ENCODE measurements around the gene ELOVL5.
"Not testable (repeated sequence)": the region's sequence is repeated elsewhere in the genome, so short reads cannot be mapped to it uniquely, and the experiment has no call there.

ELOVL5 gene

GRCh38 chr6:53327017-53327395 lies 21.7 kb downstream of the ELOVL5 start:
- DNase-seq, result no peak

GRCh38 chr6:53326372-53327016 lies 22.3 kb downstream of the ELOVL5 start:
- no peak for DNase-seq

- no peak for DNase-seq
Observed at GRCh38 chr6:53325785-53326184, 23.0 kb downstream of the ELOVL5 start.

DNA sequence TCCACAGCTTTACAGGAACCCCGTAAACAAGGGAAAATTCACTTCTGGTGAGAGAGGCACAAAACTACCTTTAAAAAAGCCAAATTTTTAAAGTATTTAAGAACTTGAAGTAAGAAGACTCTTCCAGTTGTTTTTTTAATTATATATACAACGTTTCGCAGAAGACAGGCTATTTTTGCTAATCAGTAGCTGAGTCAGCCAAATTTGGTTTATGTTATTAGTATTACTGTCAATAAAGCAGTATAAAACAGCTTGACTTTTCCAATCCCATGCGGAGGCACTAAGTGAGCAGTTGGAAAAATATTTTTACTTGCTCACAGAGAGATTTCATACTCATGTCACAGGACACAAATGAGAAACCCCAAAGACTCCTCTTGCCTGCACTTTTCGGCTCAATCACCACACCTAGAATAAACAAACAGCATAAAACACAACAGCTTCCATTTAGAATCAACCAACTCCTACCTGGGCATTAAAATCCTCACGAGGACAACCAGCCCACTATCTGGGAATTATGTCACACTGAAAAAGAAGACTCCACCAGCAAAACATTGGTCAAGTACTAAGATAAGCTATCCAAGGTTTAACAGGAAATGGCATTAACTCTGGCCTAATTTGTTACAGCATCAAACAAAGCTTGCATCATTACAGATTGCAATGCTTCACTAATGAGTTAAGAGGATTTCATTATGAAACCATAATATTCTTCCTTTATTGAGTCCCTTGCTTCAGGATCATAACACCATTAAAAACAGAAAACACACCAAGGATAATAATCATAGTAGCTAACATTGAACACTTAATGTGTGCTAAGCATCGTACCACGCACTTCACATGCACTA lies 26.3 kb downstream of the ELOVL5 start:
- no peak for DNase-seq

DNA sequence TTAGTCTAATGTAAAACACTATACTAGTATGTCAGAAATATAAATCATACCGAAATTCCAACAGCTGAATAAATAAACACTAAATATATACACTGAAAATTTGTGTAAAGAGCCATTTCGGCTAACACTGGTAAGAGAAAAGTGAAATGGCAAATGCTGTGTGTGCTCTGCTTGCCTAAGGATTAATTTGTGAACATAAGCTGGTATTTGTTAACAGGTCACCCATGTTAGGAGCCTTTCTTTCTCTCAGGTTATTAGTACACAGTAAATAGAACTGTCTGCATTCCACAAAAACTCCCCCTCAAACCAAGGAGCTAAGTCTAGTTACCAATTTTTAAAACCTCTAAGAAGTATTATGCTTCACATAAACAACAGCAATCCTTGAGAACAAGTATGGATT lies 27.0 kb downstream of the ELOVL5 start:
- no peak for DNase-seq

- no peak for DNase-seq
Observed at GRCh38 chr6:53320964-53321363, 27.8 kb downstream of the ELOVL5 start.

GRCh38 chr6:53318429-53318828 lies 30.3 kb downstream of the ELOVL5 start:
- no peak for DNase-seq

DNA sequence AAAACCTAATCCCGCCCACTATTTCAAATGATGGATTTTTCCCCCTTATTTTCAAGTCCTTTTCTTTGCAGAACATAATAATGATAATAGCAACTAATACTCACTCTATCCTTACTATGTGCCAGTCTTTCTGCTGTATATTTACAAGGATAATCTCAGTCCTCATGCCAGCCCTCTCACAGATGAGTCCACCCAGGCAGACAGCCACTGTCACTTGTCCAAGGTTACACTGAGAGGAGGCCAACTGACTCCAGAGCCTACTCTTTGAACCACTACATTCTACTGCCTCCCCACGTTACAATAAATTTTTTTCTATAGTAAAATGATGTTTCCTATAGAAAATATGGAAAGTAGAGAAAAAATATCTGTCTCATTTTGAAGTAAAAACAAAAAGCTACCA lies 30.9 kb downstream of the ELOVL5 start:
- DNase-seq, result no peak

GRCh38 chr6:53317299-53317698 lies 31.5 kb downstream of the ELOVL5 start:
- not testable (repeated sequence) for DNase-seq

DNA sequence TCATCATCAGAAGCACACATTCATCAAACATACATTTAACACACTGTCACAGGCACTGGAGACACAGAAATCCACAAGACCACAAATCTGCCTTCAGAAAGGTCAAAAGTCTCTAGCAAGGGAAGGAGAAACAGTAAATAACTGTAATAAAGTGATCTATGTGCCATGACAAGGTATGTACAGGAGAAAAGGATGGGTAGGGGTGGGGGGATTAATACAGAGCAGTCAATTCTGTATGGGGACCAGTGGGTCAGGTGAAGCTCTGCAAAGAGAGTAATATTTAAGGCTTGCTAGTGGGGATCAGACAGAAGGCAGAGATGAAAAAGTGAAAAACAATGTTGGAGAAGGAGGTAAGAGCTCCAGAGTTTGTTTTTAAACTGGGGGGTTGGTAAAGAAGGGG lies 32.6 kb downstream of the ELOVL5 start:
- DNase-seq, result no peak

- DNase-seq, result no peak
Observed at GRCh38 chr6:53315086-53315724, 33.5 kb downstream of the ELOVL5 start.

GRCh38 chr6:53313784-53314400 lies 34.9 kb downstream of the ELOVL5 start:
- no peak for DNase-seq

GRCh38 chr6:53312355-53312754 lies 36.4 kb downstream of the ELOVL5 start:
- no peak for DNase-seq

- DNase-seq, result no peak
Observed at GRCh38 chr6:53311586-53311935, 37.2 kb downstream of the ELOVL5 start.

DNA sequence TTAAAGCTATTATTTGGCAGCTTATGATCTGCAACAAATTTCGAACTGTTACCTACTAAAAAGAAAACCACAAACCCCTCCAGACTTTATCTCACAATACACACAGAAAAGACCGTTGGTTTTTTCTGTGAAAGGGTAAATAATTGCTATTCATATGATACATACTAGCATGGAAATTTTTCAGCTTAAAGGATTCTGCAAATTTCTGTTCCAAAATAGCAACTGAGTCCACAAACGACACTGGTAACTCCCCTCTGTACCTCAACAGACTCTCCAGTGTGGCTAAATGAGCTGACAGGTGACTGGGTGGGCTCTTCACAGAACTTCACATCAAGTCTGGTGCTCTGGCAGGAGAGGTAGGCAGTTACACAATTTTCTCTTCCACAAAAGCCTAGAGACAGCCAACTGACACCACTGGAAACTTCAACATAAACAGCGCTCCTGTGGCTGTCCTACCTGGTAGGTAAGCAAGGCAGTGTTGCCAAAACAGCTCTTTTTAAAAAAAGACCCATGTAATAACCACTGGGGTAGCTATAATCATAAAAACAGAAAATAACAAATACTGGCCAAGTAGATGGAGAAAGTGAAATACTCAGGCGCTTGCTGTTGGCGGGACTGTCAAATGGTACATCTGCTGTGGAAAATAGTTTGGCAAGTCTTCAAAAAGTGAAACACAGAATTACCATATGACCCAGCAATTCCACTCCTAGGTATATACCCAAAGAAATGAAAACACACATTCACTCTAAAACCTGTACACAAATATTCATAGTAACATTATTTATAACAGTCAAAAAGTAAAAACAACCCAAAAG lies 37.8 kb downstream of the ELOVL5 start:
- DNase-seq, result no peak

DNA sequence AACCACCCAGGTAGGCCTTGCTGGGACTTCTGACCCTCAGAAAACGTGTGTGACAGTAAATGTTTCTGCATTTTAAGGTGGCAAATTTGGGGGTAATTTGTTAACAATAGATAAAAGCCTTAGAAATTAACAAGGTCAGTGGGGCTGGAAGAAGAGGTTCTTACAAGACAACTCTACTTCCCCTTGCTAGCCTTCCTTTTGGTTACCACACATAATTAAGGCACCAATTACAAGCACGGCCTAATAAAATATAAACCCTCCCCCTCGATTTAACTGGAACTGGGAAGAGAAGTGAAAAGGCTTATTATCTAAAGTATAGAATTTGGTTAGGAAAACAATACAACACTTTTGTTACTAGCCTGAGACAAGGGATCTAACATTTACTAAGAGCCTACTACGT lies 38.8 kb downstream of the ELOVL5 start:
- no peak for DNase-seq

GRCh38 chr6:53309059-53309900 lies 39.5 kb downstream of the ELOVL5 start:
- no peak for DNase-seq

DNA sequence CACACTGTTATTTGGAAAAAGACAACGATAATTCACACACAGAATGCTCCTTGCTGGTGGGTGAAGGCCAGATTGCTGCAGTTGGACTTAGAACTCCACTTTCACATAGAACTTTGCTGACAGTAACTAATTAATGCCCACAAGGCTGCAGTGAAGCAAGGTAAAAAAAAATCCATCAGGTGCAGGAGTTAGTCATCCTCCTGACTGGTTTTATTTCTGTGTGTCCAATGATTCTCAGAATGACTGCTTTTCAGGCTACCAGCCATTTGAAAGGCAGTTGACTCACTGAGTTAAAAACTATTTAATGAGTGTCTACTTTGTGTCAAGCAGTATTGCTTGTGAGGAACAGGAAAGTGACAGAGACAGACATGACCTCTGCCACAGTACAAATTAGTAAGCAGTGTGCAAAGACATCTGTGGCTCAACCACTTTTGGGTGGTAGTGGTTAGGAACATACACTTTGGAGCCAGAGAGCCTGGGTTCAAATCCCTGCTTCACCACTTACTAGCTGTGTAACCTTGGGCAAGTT lies 41.9 kb downstream of the ELOVL5 start:
- no peak for DNase-seq

DNA sequence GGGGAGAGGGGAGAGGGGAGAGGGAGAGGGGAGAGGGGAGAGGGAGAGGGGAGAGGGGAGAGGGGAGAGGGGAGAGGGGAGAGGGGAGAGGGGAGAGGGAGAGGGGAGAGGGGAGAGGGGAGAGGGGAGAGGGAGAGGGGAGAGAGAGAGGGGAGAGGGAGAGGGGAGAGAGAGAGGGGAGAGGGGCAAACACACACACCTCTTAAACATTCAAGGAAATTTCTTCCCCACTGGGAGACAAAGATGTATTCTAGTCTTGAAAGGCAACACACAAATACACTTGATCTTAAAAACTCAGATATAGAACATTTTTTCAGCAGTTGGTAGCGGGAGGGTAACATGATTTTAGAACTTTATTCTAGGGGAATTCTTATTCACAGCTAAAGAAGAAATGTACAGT lies 42.5 kb downstream of the ELOVL5 start:
- not testable (repeated sequence) for DNase-seq

- DNase-seq, result not testable (repeated sequence)
Observed at GRCh38 chr6:53305506-53306005, 43.2 kb downstream of the ELOVL5 start.

- DNase-seq, result not testable (repeated sequence)
Observed at GRCh38 chr6:53304953-53305352, 43.8 kb downstream of the ELOVL5 start.
